Activated CD8-positive, alpha-beta memory T cell treated with anti-CD3 and anti-CD28 coated beads, Interleukin-2, amount 50 U/mL, for 1 hour (primary cell): Measurements from ENCODE around the gene RDH11.

Experiments used
- DNase-seq: peaks from one replicate; pipeline ENCODE4 v3.0.0-alpha.2; 2020; ENCODE audit errors: extremely low read depth

The RDH11 gene

DNA sequence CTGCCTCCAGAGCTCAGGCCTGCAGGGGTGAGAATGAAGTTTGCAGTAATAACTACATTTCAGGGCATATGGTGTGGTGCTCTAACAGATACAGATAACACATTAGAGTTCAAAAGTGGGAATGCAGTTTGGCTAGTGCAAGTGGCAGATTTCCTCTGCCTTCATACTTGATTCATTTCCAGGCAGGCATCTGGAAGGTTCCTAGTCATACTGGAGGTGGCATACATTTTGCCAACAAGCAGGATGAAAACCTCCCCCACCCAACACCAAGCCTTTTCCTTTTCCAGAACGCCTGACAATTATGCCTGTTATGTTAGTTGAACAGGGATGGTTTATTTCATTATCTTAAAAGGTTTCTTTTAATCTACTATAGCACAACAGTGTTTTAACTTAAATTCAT is 45.4 kb downstream of the RDH11 start:
- DNase-seq, result no peak

DNA sequence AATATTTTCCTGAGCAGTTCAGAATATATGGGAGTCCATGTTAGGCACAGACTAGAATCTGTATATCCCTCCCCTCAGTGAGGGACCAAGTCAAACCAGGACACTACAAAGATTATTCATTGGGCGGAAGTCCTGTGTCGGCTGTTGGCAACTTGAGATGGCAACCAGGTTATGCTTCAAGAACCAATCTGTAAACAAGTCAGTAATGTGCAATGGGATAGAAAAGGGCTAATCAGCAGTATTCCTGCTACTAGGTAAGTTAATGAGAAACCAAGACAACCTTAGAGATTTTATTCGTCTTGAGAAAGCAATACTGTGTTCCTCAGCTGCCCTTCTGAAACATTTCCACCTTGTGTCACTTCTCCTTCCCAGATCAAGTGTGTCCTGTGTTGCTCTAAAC is 49.4 kb downstream of the RDH11 start:
- DNase-seq, result no peak

DNA sequence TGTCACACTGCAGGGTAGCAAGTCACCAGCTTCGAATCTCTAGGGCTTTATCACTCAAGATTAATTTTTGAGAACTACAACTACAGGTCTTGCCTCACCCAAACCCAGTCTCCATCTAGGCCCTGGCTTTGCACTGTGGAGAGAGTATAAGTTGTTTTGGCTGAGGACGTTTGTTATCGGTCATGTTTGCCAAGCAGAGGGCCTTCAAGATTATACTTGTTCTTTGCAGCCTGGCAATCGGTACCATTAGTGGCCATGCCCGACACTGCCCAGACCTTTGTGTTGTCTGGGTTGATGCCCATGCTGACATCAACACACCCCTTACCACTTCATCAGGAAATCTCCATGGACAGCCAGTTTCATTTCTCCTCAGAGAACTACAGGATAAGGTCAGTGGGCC is 50.1 kb downstream of the RDH11 start:
- DNase-seq, result no peak

DNA sequence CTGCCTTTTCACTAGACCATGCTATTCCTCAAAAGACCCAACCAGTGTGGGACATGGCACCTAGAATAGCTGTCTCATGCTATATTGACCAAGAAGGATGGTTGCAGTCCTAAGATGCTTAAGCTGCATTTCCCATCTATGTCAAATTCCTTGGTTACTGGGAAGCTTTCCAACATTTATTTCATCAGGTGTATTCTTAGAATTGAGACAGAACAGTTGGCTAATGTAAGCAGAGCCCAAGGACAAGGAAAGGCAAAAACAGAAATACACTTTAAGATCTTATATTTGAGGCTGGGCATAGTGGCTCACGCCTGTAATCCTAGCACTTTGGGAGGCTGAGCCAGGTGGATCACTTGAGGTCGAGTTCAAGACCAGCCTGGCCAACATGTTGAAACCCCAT is 51.1 kb downstream of the RDH11 start:
- DNase-seq, result no peak

DNA sequence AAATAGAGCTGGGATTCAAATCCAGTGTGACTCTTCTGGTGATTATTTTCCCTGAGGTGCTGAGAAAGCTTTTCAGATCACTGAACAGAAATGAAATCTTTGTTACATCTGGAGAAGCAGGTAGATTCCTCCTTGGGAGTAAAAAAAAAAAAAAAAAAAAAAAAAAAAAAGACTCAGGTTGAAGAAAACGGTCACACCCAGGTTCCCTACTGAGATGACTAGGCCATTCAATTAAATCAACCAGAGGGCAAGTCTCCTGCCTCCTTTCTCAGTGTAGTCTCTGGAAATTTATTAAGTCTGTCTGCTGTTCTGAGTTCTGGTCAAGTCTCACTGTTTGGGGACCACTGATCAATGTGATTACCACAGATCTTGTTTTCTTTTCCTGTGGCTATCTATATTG is 51.9 kb downstream of the RDH11 start:
- DNase-seq, result no peak

DNA sequence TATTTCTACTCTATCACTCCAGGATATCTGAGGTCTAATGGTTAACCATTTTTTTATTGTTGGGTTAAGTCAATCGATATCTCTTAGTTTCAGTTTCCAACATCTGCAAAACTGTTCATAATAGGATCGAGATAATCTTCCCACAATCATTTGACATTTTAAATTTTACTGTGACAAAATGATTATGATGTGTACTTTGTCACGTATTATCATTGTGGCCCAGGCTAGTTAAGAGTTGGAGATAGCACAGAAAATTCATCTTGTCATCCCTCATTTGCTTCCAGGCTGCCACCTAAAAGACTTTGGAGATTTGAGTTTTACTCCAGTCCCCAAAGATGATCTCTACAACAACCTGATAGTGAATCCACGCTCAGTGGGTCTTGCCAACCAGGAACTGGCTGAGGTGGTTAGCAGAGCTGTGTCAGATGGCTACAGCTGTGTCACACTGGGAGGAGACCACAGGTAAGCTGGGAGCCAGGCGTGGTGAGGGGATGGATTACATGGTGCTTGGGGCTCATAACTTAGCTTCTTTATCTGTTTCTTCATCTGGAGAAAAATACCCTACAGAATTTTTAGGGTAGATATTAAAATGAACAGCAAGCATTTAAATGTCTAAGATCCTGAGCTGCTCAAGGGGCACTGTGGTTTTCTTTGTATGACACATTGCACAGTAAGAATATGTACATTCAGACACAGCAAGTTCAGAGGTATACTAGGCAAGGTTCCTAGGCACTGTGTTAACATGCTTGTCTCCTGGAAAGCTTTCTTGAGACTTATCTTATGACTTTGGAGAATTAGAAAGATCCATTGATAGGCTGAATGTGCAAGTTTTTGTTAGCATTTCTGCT is 53.4 kb downstream of the RDH11 start:
- no peak for DNase-seq

DNA sequence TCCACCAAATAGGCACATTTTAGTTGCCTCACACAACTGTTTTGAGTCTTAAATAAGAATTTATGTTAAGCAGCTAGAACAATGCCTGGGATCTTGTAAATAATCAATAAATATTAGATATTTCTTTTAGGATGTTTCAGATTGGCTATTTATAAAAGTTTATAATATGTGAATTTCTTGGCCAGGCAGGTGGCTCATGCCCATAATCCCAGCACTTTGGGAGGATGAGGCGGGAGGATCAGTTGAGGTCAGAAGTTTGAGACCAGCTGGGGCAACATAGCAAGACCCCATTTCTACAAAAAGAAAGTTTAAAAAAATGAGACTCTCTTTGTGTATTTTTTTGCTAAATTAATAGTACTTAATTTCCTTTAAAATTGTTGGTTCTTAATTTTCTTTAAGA is 54.1 kb downstream of the RDH11 start:
- DNase-seq, result no peak

DNA sequence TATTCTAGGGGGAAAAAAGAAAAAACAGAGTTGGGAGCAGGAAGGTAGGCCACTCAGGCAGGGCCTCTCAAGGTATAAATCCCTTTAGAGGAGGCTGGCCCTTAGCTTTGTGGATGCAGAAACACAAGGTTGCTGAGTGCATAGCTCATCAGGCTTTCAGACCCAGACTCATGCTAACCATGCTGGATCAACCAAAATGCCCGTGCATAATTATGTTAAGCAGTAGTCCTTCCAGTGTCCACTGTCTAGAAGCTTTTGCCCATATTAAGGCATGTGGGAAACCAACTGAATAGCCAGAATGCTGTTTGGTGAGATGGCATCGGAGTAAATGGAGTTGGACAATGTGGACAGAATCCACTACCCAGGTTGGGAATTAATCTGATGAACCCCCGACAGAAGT is 56.9 kb downstream of the RDH11 start:
- no peak for DNase-seq

DNA sequence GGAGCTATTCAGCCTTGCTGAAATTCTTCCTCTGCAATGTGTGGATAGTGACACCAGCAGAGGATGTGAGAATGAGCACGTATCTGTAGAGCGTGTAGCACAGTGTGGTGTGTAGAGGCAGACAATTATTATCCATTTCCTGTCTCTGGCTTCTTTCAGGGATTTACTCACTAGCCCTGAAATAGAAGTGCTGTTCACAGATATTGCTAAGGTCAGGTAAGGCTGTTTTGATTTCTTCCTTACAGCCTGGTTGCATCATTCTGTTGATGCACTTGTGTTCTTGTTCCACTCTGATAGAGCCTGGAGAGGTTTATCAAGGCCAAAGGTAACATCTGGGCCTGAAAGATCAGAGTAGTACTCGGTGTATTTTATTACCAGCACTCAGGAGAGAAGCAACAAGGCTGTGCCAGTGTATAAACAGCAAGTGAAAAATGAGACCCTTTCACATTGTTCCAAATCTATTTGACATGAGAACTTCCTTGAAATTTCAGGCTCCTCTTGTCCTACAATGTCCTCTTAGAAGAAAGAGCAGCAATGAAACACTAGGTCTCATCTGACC is 59.1 kb downstream of the RDH11 start:
- DNase-seq, result no peak

DNA sequence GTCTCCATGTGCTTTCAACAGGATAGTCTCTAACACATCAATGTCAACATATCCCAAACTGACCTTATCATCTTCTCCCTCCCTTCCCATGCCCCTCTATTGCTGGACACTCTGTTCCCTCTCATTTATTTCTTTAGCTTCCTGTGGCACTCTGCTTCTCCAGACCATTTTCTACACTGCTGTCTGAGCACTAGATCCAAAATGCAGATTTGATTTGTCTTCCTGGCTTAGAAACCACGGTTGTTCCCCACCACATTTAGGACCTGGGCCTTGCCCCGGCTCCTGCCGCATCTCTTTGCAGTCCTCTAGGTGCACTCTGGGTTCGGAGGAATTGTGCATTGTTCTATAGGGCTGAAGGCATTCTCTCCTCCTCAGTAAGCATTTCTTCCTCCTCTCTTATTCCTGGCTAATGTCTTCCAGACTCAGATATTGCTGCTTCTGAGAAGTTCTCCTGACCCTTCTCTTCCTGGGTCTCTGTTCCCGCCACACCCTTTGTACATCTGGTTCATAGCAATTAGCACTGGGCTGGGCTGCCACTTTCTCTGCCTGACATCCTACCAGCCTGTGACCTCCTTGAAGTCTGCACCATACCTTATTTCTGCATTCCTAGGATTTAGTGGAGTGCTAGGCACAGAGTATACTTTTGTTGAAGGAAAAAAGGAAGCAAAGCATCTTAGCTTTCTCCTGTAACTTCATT is 62.0 kb downstream of the RDH11 start:
- no peak for DNase-seq

DNA sequence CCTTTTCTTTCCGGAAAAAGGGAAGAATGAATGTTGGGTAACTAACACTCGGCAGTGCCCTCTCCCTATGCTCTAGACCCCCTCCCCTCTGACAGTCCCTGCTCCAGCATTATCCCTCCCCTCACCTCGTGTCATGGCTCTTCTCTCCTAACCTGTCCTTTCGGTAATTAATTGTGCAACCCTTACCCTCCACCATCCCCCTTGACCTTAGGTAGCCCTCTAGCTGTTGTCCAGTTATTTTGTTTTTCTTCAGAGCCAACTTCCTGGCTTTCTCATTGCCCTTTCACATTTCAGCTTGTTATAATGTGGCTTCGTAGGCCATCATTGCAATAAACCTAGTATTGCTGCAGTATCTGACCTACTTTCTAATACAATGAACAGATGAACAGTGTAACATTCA is 64.6 kb downstream of the RDH11 start:
- no peak for DNase-seq

DNA sequence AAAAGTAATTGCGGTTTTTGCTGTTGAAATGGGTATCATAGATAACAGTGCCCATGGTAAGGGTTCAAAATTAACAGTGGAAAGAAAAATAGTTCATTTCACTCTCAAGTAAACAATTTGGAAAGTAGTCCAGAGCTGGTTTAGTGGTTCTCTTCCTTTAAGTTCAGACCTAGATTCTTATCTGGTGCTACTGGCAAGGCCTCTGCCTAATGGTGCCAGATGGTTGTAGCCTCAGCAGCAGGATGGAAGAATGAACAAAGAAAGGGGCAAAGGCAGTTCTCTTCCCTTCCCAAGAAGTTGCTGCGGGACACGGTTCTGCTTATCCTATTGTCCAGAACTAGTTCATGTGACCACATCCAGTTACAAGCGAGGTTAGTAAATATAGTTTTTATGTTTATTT is 65.4 kb downstream of the RDH11 start:
- no peak for DNase-seq

DNA sequence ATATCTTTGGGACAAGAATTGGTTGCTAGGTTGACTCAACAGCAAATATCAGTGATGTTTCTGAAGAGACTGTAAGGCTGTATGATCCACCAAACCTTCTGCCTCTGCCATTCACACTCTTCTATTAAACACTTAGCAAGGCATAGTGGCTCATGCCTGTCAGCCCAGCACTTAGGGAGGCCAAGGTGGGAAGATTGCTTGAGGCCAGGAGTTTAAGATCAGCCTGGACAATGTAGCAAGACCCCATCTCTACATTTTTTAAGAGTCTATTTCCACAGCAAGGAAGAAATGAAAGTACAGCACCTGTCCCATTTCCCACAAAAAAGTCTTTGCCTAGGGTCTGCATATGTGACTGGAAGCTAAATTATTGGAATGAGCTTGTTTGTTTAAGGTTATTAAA is 68.0 kb downstream of the RDH11 start:
- DNase-seq, result no peak
